Stimulated activated CD4-positive, alpha-beta T cell treated with anti-CD3 and anti-CD28 coated beads, Interleukin-15, amount 100 ng/mL, for 48 hours (primary cell): ENCODE results near the gene DUSP23.

Experiments used
- DNase-seq, 2 donors: peaks; one replicate each; pipeline ENCODE4 v3.0.0-alpha.2; 2020; ENCODE audit warnings: low read depth in 2 of 2

Gene DUSP23

GRCh38 chr1:159786465-159786864 lies 5.7 kb downstream of the DUSP23 start:
- no peak for DNase-seq

GRCh38 chr1:159786966-159787365 lies 6.2 kb downstream of the DUSP23 start:
- no peak for DNase-seq

GRCh38 chr1:159790237-159790917 lies 9.6 kb downstream of the DUSP23 start:
- no peak for DNase-seq

- DNase-seq: no peak
Observed at GRCh38 chr1:159791031-159791430, 10.3 kb downstream of the DUSP23 start.

GRCh38 chr1:159791461-159791860 lies 10.7 kb downstream of the DUSP23 start:
- no peak for DNase-seq

GRCh38 chr1:159795534-159795933 lies 14.8 kb downstream of the DUSP23 start:
- no peak for DNase-seq

GRCh38 chr1:159798893-159799292 lies 18.1 kb downstream of the DUSP23 start:
- peak; percentile 20 to 21 for DNase-seq

GRCh38 chr1:159799446-159799985 lies 18.8 kb downstream of the DUSP23 start:
- no peak for DNase-seq

GRCh38 chr1:159800177-159800930 lies 19.6 kb downstream of the DUSP23 start:
- no peak for DNase-seq

- DNase-seq: no peak
Observed at GRCh38 chr1:159802111-159802510, 21.3 kb downstream of the DUSP23 start, which contains the start of gene FCRL6. Gene FCRL6, plus strand, starts transcription at chr1:159802360. Its CDS starts 65 bp downstream, at chr1:159802425.

- DNase-seq: no peak
Observed at GRCh38 chr1:159803956-159804689, 23.4 kb downstream of the DUSP23 start.

GRCh38 chr1:159804924-159805323 lies 24.2 kb downstream of the DUSP23 start:
- no peak for DNase-seq

GRCh38 chr1:159815926-159816325 lies 35.2 kb downstream of the DUSP23 start:
- no peak for DNase-seq

GRCh38 chr1:159817276-159818041 lies 36.7 kb downstream of the DUSP23 start:
- no peak for DNase-seq

GRCh38 chr1:159821171-159821867 lies 40.6 kb downstream of the DUSP23 start:
- peak in 1 of 2 donors; percentile 16 for DNase-seq

GRCh38 chr1:159823406-159823805 lies 42.6 kb downstream of the DUSP23 start:
- no peak for DNase-seq

- DNase-seq: no peak
Observed at GRCh38 chr1:159825564-159825963, 44.8 kb downstream of the DUSP23 start.

- peak; percentile 31 to 34 for DNase-seq
Observed at GRCh38 chr1:159826441-159827101, 45.8 kb downstream of the DUSP23 start, which contains the start of gene SLAMF8. Gene SLAMF8, plus strand, starts transcription at chr1:159826873. Its CDS starts 26 bp downstream, at chr1:159826899.

- no peak for DNase-seq
Observed at GRCh38 chr1:159827102-159827490, 46.3 kb downstream of the DUSP23 start.

- no peak for DNase-seq
Observed at GRCh38 chr1:159827549-159827948, 46.8 kb downstream of the DUSP23 start.
